HG02970 (cell line): ENCODE data around the gene RNF8.
"Not testable (repeated sequence)": the region's sequence is repeated elsewhere in the genome, so short reads cannot be mapped to it uniquely, and the experiment has no call there.

Experiments used
- ATAC-seq: cut with Tn5 transposase; IDR thresholded peaks from one replicate; pipeline ENCODE4 v1.9.1; 2021; ENCODE audit warnings: mild to moderate bottlenecking, moderate library complexity, moderate number of reproducible peaks; ENCODE audit not compliant: unreplicated experiment, low FRiP score

Gene RNF8

GRCh38 chr6:37391120-37391519, 37.3 kb downstream of the RNF8 start:
- no peak for ATAC-seq

- ATAC-seq = no peak
Observed at GRCh38 chr6:37392821-37393220, 39.0 kb downstream of the RNF8 start.

- ATAC-seq = no peak
Observed at GRCh38 chr6:37393381-37393929, 39.7 kb downstream of the RNF8 start.

- ATAC-seq = no peak
Observed at GRCh38 chr6:37396571-37397180, 42.9 kb downstream of the RNF8 start.

- ATAC-seq = no peak
Observed at GRCh38 chr6:37399131-37399530, 45.3 kb downstream of the RNF8 start.

- ATAC-seq = no peak
Observed at GRCh38 chr6:37399795-37400490, 46.2 kb downstream of the RNF8 start.

GRCh38 chr6:37401658-37402057, 47.9 kb downstream of the RNF8 start:
- not testable (repeated sequence) for ATAC-seq

- no peak for ATAC-seq
Observed at GRCh38 chr6:37406726-37407341, 53.1 kb downstream of the RNF8 start.

GRCh38 chr6:37407948-37408347, 54.2 kb downstream of the RNF8 start:
- no peak for ATAC-seq

- ATAC-seq = no peak
Observed at GRCh38 chr6:37409501-37409900, 55.7 kb downstream of the RNF8 start.

GRCh38 chr6:37417393-37417792, 63.6 kb downstream of the RNF8 start:
- ATAC-seq = no peak

- ATAC-seq = no peak
Observed at GRCh38 chr6:37418722-37419121, 64.9 kb downstream of the RNF8 start.

GRCh38 chr6:37426058-37426944, 72.5 kb downstream of the RNF8 start:
- ATAC-seq = no peak

- no peak for ATAC-seq
Observed at GRCh38 chr6:37426945-37427510, 73.2 kb downstream of the RNF8 start.

- ATAC-seq = no peak
Observed at GRCh38 chr6:37429352-37429750, 75.6 kb downstream of the RNF8 start.

- ATAC-seq = no peak
Observed at GRCh38 chr6:37432590-37432915, 78.8 kb downstream of the RNF8 start.

- ATAC-seq = peak; percentile 86
Observed at GRCh38 chr6:37432916-37433656, 79.3 kb downstream of the RNF8 start, which contains the start of gene CMTR1. TSS of gene CMTR1 (plus strand) at chr6:37433221. CDS start at chr6:37435630, 2,409 bp downstream.

- ATAC-seq = peak; percentile 17
Observed at GRCh38 chr6:37433657-37434271, 80.0 kb downstream of the RNF8 start.

- no peak for ATAC-seq
Observed at GRCh38 chr6:37435373-37435772, 81.6 kb downstream of the RNF8 start.
